SK-N-SH (cell line): ENCODE data around the gene ACP4.

Experiments
- EZH2phosphoT487 ChIP-seq: fragments of 200-600 bp; sonication (generic); IDR thresholded peaks from 2 replicates; pipeline ENCODE4 v1.6.1; 2017; ENCODE audit warnings: low read depth, mixed run types, mild to moderate bottlenecking, antibody characterized with exemption, moderate library complexity, borderline replicate concordance
- FOXM1 ChIP-seq: IDR thresholded peaks from 2 replicates; pipeline ENCODE4 v1.4.0; 2012; ENCODE audit warnings: low read depth, mild to moderate bottlenecking
- POLR2AphosphoS5 ChIP-seq: IDR thresholded peaks from 2 replicates; pipeline ENCODE4 v1.6.1; 2012; ENCODE audit warnings: low read depth, low read length
- YY1 ChIP-seq: IDR thresholded peaks from 2 replicates; pipeline ENCODE4 v1.4.0; 2012; ENCODE audit warnings: low read depth, mild to moderate bottlenecking
- TF ChIP-seq, protein P1 (sequence below): fragments of 200-600 bp; sonication (generic); IDR thresholded peaks from 2 replicates; pipeline ENCODE4 v1.6.1; 2017; ENCODE audit warnings: antibody characterized with exemption, mild to moderate bottlenecking, moderate library complexity
- TF ChIP-seq, protein P2 (sequence below): IDR thresholded peaks from 2 replicates; pipeline ENCODE4; 2012

DNA sequence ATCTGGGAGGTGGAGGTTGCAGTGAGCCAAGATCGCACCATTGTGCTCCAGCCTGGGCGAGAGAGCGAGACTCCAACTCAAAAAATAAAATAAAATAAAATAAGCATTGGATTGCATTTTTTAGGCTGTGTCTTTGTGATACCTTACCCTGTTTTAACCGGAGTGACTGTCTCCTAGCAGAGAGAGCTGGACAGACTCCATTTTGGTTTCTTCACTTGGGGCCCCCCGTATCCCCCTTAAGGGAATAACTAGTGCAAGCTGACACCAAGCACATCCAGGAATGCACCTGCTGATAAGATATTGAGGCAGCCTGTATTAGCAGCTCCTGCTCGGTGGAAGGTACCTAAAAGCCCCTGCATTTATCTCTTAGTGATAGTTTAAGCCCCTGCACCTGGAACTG is 40.7 kb upstream of the ACP4 start:
- TF ChIP-seq, protein P1, sequence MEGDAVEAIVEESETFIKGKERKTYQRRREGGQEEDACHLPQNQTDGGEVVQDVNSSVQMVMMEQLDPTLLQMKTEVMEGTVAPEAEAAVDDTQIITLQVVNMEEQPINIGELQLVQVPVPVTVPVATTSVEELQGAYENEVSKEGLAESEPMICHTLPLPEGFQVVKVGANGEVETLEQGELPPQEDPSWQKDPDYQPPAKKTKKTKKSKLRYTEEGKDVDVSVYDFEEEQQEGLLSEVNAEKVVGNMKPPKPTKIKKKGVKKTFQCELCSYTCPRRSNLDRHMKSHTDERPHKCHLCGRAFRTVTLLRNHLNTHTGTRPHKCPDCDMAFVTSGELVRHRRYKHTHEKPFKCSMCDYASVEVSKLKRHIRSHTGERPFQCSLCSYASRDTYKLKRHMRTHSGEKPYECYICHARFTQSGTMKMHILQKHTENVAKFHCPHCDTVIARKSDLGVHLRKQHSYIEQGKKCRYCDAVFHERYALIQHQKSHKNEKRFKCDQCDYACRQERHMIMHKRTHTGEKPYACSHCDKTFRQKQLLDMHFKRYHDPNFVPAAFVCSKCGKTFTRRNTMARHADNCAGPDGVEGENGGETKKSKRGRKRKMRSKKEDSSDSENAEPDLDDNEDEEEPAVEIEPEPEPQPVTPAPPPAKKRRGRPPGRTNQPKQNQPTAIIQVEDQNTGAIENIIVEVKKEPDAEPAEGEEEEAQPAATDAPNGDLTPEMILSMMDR, result no peak
- TF ChIP-seq POLR2AphosphoS5, result no peak
- TF ChIP-seq YY1, result no peak
- TF ChIP-seq, protein P2, sequence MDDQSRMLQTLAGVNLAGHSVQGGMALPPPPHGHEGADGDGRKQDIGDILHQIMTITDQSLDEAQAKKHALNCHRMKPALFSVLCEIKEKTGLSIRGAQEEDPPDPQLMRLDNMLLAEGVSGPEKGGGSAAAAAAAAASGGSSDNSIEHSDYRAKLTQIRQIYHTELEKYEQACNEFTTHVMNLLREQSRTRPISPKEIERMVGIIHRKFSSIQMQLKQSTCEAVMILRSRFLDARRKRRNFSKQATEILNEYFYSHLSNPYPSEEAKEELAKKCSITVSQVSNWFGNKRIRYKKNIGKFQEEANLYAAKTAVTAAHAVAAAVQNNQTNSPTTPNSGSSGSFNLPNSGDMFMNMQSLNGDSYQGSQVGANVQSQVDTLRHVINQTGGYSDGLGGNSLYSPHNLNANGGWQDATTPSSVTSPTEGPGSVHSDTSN, result no peak
- no peak for TF ChIP-seq FOXM1
- no peak for TF ChIP-seq EZH2phosphoT487
